Measurements from ENCODE around the gene TMBIM6.
A peak's percentile ranks its signal among the peaks of the same experiment; 100 is the strongest.
"Not testable (repeated sequence)": the region's sequence is repeated elsewhere in the genome, so short reads cannot be mapped to it uniquely, and the experiment has no call there.

Gene TMBIM6

GRCh38 chr12:49707812-49708147, 33.6 kb upstream of the TMBIM6 start:
- peaks cover 34% of the 10 kb centered on the region for H3K4me1 ChIP-seq (ENCODE audit: low read depth, poor library complexity, severe bottlenecking)
- H2AFZ ChIP-seq (ENCODE audit: low read depth): peak overlapping the region; percentile 41; the same call in 1 of the 2 replicates
- TF ChIP-seq, protein P1, sequence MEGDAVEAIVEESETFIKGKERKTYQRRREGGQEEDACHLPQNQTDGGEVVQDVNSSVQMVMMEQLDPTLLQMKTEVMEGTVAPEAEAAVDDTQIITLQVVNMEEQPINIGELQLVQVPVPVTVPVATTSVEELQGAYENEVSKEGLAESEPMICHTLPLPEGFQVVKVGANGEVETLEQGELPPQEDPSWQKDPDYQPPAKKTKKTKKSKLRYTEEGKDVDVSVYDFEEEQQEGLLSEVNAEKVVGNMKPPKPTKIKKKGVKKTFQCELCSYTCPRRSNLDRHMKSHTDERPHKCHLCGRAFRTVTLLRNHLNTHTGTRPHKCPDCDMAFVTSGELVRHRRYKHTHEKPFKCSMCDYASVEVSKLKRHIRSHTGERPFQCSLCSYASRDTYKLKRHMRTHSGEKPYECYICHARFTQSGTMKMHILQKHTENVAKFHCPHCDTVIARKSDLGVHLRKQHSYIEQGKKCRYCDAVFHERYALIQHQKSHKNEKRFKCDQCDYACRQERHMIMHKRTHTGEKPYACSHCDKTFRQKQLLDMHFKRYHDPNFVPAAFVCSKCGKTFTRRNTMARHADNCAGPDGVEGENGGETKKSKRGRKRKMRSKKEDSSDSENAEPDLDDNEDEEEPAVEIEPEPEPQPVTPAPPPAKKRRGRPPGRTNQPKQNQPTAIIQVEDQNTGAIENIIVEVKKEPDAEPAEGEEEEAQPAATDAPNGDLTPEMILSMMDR (conservative IDR thresholded peaks at IDR 0.05; ENCODE audit: low read depth, low read length): peak; percentile 29
- H3K36me3 ChIP-seq (ENCODE audit: insufficient read depth): no peaks in the 10 kb centered on the region
- no peak overlapping the region for H3K27ac ChIP-seq
- H3K4me2 ChIP-seq: no peak overlapping the region
- H3K4me3 ChIP-seq (IDR thresholded peaks at IDR 0.05; ENCODE audit: insufficient read depth, low read depth, low read length): no peak overlapping the region
- no peak overlapping the region; the same call in 1 of the 2 replicates for H3K9ac ChIP-seq
- no peaks in the 10 kb centered on the region for H4K20me1 ChIP-seq (ENCODE audit: insufficient read depth)
- no peaks in the 10 kb centered on the region; the same call in 1 of the 2 replicates for H3K79me2 ChIP-seq (ENCODE audit: insufficient read depth, low read depth)
- no peaks in the 10 kb centered on the region; the same call in 1 of the 2 replicates for H3K27me3 ChIP-seq (ENCODE audit: insufficient read depth, low read depth)

- no peaks in the 10 kb centered on the region for H4K20me1 ChIP-seq (ENCODE audit: insufficient read depth)
- no peaks in the 10 kb centered on the region for H3K36me3 ChIP-seq (ENCODE audit: insufficient read depth)
- no peaks in the 10 kb centered on the region; the same call in 1 of the 2 replicates for H3K27me3 ChIP-seq (ENCODE audit: insufficient read depth, low read depth)
- H3K4me3 ChIP-seq (IDR thresholded peaks at IDR 0.05; ENCODE audit: insufficient read depth, low read depth, low read length): no peak overlapping the region
- no peak overlapping the region for H2AFZ ChIP-seq (ENCODE audit: low read depth)
- no peak overlapping the region for H3K27ac ChIP-seq
- peaks cover 23% of the 10 kb centered on the region for H3K4me1 ChIP-seq (ENCODE audit: low read depth, poor library complexity, severe bottlenecking)
- H3K79me2 ChIP-seq (ENCODE audit: insufficient read depth, low read depth): no peaks in the 10 kb centered on the region; the same call in 1 of the 2 replicates
- TF ChIP-seq, protein P1 (conservative IDR thresholded peaks at IDR 0.05; ENCODE audit: low read depth, low read length): no peak
- no peak overlapping the region for H3K4me2 ChIP-seq
- no peak overlapping the region for H3K9ac ChIP-seq
Measured at GRCh38 chr12:49708851-49709250, 32.5 kb upstream of the TMBIM6 start.

- not testable (repeated sequence) for H3K36me3 ChIP-seq (ENCODE audit: insufficient read depth); H3K27ac ChIP-seq; H3K79me2 ChIP-seq (ENCODE audit: insufficient read depth, low read depth); H3K4me3 ChIP-seq (IDR thresholded peaks at IDR 0.05; ENCODE audit: insufficient read depth, low read depth, low read length); H3K4me2 ChIP-seq; H3K27me3 ChIP-seq (ENCODE audit: insufficient read depth, low read depth); H2AFZ ChIP-seq (ENCODE audit: low read depth); H3K4me1 ChIP-seq (ENCODE audit: low read depth, poor library complexity, severe bottlenecking); H3K9ac ChIP-seq; H4K20me1 ChIP-seq (ENCODE audit: insufficient read depth)
Measured at GRCh38 chr12:49713952-49714351, 27.4 kb upstream of the TMBIM6 start.

GRCh38 chr12:49716553-49716952, 24.8 kb upstream of the TMBIM6 start:
- TF ChIP-seq, protein P1 (conservative IDR thresholded peaks at IDR 0.05; ENCODE audit: low read depth, low read length): no peak
- H3K4me2 ChIP-seq: no peak overlapping the region
- H3K79me2 ChIP-seq (ENCODE audit: insufficient read depth, low read depth): no peaks in the 10 kb centered on the region
- no peak overlapping the region for H3K4me3 ChIP-seq (IDR thresholded peaks at IDR 0.05; ENCODE audit: insufficient read depth, low read depth, low read length)
- no peak overlapping the region for H3K9ac ChIP-seq
- H3K27me3 ChIP-seq (ENCODE audit: insufficient read depth, low read depth): no peaks in the 10 kb centered on the region
- H4K20me1 ChIP-seq (ENCODE audit: insufficient read depth): no peaks in the 10 kb centered on the region
- H3K27ac ChIP-seq: no peak overlapping the region
- no peaks in the 10 kb centered on the region for H3K36me3 ChIP-seq (ENCODE audit: insufficient read depth)
- no peaks in the 10 kb centered on the region for H3K4me1 ChIP-seq (ENCODE audit: low read depth, poor library complexity, severe bottlenecking)
- no peak overlapping the region for H2AFZ ChIP-seq (ENCODE audit: low read depth)

DNA sequence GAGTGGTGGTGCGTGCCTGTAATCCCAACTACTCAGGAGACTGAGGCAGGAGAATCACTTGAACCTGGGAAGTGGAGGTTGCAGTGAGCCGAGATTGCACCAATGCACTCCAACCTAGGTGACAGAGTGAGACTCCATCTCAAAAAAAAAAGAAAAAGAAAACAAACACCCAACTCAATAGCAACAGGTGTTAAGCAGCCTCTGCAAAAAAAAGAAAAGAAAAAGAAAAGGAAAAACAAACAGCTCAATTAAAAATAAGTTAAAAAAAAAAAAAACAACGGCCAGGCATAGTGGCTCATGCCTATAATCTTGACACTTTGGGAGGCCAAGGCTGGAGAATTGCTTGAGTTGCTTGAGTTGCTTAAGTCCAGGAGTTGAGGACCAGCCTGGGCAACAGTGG, 23.6 kb upstream of the TMBIM6 start:
- H3K4me3 ChIP-seq (IDR thresholded peaks at IDR 0.05; ENCODE audit: insufficient read depth, low read depth, low read length); H2AFZ ChIP-seq (ENCODE audit: low read depth); H3K9ac ChIP-seq; H3K36me3 ChIP-seq (ENCODE audit: insufficient read depth); H4K20me1 ChIP-seq (ENCODE audit: insufficient read depth); H3K4me2 ChIP-seq; H3K79me2 ChIP-seq (ENCODE audit: insufficient read depth, low read depth); H3K27me3 ChIP-seq (ENCODE audit: insufficient read depth, low read depth); H3K4me1 ChIP-seq (ENCODE audit: low read depth, poor library complexity, severe bottlenecking); H3K27ac ChIP-seq: not testable (repeated sequence)

Measured in KMS-11 (cell line).